CD4-positive, alpha-beta T cell treated with Interferon gamma for 1 hour (primary cell): ENCODE data around the gene TTLL9.
A peak's percentile ranks its signal among the peaks of the same experiment; 100 is the strongest.

ENCODE experiments used
- DNase-seq: peaks from one replicate; pipeline ENCODE4 v3.0.0-alpha.2; 2020

The TTLL9 gene

GRCh38 chr20:31951530-31952453 is 81.4 kb downstream of the TTLL9 start, which contains the start of gene PDRG1:
TSS of gene PDRG1 (minus strand) at chr20:31952046. CDS start at chr20:31951961, 85 bp downstream.
- DNase-seq: peak; percentile 96

- no peak for DNase-seq
Observed at GRCh38 chr20:31953556-31954148, 83.2 kb downstream of the TTLL9 start.

GRCh38 chr20:31954500-31954899 is 84.1 kb downstream of the TTLL9 start:
- DNase-seq: no peak

GRCh38 chr20:31956556-31957526 is 86.4 kb downstream of the TTLL9 start:
- DNase-seq: no peak

- DNase-seq: no peak
Observed at GRCh38 chr20:31962761-31963160, 92.3 kb downstream of the TTLL9 start.

- no peak for DNase-seq
Observed at GRCh38 chr20:31963889-31964288, 93.5 kb downstream of the TTLL9 start.

GRCh38 chr20:31966991-31967655 is 96.7 kb downstream of the TTLL9 start:
- no peak for DNase-seq

- DNase-seq: peak; percentile 29
Observed at GRCh38 chr20:31967830-31968249, 97.4 kb downstream of the TTLL9 start, which contains the start of gene XKR7. TSS of gene XKR7 (plus strand) at chr20:31968151. CDS start at chr20:31968176, 25 bp downstream.

GRCh38 chr20:31968291-31969126 is 98.1 kb downstream of the TTLL9 start:
- DNase-seq: peak; percentile 73

- no peak for DNase-seq
Observed at GRCh38 chr20:31969991-31970390, 99.6 kb downstream of the TTLL9 start.

GRCh38 chr20:31972471-31973021 is 102.1 kb downstream of the TTLL9 start:
- DNase-seq: no peak

- DNase-seq: no peak
Observed at GRCh38 chr20:31974296-31974695, 103.9 kb downstream of the TTLL9 start.

- DNase-seq: no peak
Observed at GRCh38 chr20:31974951-31975487, 104.6 kb downstream of the TTLL9 start.

- DNase-seq: no peak
Observed at GRCh38 chr20:31975874-31976273, 105.4 kb downstream of the TTLL9 start.

- DNase-seq: no peak
Observed at GRCh38 chr20:31977080-31977479, 106.6 kb downstream of the TTLL9 start.

- no peak for DNase-seq
Observed at GRCh38 chr20:31979713-31980426, 109.4 kb downstream of the TTLL9 start.

GRCh38 chr20:31981784-31982183 is 111.3 kb downstream of the TTLL9 start:
- DNase-seq: no peak

- DNase-seq: no peak
Observed at GRCh38 chr20:31984981-31985471, 114.6 kb downstream of the TTLL9 start.

- no peak for DNase-seq
Observed at GRCh38 chr20:31987744-31988143, 117.3 kb downstream of the TTLL9 start.
